Glomerular visceral epithelial cell (primary cell): ENCODE results near the gene ZNF148.

Experiments
- DNase-seq: peaks from one replicate; pipeline ENCODE4 v3.0.0-alpha.2; 2016; ENCODE audit errors: extremely low spot score

Gene ZNF148

DNA sequence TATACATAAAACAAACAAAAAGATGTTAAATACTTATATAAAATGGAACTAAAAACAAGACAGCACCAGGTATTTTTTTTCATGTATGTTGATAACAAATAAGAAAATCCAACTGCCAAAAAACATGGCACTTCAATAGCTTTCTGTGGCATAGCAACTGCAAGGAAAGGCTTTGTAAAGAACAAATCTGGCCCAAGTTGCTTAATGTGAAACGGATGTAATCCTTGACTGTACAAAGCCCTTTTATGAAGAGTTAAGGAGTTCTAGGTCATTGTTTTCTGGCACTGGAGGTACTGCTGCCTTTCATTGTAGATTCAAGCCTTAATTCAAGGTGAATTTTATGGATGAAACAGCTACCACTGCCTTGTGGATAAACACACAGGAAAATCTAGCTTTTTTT lies 93.7 kb downstream of the ZNF148 start:
- DNase-seq: no peak

DNA sequence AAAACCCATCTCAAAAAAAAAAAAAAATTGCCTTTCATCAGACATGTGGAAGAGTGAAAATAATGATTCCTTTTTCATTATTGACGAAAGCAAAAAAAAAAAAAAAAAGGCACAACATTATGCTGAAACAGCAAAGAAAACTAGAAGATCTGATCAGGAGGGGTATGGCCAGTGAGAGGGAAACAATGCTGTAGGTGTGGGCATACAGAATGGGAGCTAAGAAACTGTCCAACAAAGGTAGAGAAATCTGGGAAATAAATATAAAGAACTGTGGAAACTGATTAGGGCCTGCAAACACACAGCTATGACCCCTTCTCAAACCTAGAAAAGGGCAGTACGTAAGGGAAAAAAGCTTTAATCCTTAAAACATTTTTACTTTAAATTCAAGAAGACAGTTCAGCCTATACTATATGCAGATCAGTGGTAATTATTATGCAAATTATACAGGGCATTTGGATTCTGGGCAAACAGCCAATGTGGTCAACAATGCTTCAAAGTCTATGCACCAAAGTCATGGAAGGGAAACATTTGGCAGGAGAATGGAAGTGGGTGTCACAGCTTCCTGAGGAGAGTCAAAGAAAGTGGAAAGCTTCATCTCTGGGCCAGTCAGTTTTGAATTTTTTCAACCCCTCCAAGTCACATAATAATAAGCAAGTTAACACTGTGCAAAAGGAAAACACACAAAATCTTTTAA lies 94.3 kb downstream of the ZNF148 start:
- DNase-seq: peak; percentile 13

DNA sequence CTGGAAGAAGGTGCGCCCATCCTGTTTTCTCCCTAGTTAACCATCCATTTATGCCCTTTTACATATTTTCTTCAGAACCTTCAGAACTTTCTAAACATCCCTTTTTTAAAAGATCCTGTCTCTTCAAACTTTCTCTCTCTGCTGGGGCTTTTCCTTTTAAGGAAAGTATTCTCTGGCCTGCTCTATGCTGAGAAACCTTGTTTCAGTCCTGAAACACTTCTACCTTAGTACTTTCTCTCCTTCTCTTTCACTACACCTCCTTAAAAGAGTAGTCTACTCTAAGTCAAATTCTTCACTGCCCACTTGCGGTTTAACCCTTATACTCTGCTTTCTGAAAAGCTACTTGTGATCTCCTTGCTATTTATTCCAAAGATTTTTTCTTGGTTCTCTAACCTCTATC lies 97.0 kb downstream of the ZNF148 start:
- DNase-seq: no peak

DNA sequence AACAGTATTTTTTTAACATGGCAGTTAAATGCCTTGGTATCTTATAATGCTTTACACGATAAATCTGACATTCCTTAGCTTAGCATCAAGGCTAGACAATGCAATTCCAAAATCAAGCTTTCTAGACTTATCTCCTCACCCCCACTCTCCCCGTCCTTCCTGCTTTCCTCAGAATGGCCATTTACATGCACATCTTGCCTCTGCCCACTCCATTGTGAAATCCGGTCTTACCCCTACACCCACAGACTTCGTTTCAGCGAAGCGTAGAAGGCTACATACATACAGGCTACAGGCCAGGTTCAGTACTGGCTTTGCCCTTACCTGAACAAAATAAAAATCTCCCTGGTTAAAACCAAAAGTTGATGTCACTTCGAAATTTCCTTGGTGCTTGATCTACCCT lies 104.0 kb downstream of the ZNF148 start:
- no peak for DNase-seq

DNA sequence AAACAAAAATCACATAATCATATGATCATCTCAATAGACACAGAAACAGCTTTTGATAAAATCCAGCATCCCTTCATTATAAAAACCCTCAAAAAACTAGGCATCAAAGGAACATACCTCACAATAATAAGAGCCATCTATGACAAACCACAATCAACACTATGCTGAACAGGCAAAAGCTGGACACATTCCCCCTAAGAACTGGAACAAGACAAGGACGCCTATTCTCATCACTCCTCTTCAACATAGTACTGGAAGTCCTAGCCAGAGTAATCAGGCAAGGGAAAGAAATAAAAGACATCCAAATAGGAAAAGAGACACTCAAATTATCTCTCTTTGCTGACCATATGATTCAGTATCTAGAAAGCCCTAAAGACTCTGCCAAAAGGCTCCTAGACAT lies 107.7 kb downstream of the ZNF148 start:
- DNase-seq: no peak

DNA sequence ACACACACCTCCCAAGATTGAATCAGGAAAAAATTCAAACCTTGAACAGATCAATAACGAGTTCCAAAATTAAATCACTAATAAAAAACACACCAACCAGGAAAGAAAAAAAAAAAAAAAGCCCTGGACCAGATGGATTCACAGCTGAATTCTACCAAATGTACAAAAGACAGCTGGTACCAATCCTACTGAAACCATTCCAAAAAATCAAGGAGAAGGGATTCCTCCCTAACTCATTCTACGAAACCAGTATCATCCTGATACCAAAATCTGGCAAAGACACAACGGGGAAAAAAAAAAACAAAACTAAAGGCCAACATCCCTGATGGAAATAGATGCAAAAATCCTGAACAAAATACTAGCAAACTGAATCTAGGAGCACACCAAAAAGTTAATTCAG lies 108.2 kb downstream of the ZNF148 start:
- no peak for DNase-seq

DNA sequence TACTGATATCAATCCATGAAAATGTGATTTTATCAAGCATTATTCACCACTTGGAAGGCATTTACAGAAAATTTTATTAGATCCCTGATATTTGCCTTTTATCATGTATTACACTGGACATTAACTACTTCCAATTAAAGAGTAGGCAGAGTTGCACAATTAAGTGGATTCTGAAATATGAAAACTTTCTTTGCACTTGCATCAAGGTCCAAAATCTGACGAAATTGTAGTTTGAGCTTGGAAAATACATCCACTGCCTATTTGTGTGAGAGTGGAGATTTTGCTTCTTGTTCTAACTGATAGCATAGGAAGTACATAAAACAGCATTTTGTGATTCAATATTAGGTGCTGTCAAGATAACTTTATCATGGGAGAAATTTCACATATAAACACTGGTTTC lies 113.0 kb downstream of the ZNF148 start:
- no peak for DNase-seq

DNA sequence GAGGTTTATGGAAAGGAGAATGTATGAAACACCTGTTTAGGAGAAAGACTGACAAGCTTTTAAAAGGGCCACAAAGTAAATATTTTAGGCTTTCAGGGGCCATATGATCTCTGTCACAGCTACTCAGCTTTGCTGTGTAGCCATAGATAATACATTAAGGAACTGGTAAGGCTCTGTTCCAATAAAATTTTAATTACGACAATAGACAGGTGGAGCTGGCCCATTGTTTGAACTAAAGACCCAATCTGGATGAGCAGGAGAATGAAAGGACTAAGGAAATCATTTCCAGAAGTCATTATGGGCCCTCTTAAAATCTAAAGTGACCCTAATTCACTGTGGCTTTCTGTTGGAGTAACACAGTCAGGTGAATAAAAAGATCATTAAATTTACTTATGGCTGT lies 114.1 kb downstream of the ZNF148 start:
- DNase-seq: no peak

DNA sequence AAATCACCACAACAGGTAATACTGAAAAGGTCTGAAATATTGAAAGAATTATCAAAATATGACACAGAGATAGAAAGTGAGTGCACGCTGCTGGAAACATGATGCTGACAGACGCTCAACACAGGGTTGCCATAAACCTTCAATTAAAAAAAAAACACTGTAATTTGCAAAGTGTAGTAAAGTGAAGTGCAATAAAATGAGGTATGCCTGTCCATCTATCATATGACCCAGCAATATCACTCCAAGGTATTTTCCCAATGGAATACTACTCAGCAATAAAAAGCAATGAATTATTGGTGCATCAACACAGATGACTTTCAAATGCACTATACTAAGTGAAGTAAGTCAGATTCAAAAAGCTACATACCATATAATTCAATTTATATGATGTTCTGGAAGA lies 115.0 kb downstream of the ZNF148 start:
- DNase-seq: no peak

DNA sequence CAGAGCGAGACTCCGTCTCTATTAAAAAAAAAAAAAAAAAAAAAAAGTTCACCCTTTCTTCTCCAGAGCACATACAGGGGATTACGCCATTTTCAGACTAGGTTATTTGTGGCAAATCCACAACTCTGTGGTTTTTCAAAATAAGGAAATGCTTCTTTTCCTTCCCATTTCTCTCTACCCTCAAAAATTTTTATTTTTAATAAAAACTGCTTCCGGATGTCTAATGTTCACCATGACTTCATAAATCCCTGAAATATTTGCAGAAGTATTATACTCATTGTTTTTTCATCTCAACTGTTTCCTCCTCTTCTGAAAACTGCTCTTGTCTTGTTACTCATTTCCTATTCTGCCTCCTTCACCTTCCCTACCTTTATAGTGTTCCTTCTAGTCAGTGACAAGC lies 117.6 kb downstream of the ZNF148 start:
- no peak for DNase-seq

DNA sequence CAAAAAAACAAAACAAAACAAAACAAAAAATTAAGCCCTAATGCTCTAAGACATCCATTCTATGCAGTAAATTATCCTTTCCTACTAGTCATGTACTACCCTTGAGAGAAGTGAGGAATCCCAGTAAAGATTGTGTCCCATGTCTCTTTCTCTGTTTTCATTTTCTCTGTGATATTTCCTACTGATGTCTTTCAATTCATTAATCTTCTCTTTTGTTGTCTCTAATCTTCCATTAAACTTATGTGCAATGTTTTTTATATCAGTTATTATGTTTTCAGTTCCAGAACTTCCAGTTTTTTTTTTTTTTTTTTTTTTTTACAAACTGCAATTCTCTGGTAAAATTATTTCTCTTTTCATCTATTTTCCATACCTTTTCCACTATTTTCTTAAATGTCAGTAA lies 118.5 kb downstream of the ZNF148 start:
- DNase-seq: no peak

DNA sequence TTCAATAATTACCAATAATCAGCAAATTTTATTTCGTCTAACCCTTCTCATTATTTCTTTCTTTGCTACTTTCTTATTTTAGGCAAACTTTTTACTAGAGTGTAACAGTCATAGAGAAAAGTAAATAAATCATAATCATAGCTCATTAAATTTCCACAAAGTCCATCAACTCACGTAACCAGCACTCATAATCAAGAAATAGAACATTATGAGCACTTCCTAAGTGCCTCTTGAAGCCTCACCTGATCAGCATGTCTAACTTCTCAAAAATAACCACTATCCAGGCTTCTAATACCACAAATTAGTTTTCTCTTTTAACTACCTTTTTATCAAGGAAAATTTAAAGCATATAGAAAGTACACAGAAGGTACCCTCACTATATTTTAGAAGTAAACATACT lies 124.2 kb downstream of the ZNF148 start:
- no peak for DNase-seq

DNA sequence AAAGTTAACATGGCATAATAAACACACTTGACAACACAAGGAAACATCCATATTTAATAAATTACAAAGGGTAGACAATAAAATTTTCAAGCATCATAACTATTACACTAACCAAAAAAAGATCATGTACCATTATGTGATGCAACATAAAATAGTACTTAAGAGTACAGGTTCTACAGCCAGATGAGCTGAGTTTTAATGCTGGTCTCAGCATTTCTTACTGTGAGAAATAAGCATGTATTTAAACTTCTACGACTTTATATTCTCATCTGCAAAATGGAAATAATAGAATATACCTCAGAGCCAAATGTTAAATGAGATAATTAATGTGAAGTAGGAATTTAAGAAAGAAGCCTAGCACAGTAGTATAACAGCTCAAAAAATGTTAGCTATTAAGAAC lies 128.9 kb downstream of the ZNF148 start:
- no peak for DNase-seq

DNA sequence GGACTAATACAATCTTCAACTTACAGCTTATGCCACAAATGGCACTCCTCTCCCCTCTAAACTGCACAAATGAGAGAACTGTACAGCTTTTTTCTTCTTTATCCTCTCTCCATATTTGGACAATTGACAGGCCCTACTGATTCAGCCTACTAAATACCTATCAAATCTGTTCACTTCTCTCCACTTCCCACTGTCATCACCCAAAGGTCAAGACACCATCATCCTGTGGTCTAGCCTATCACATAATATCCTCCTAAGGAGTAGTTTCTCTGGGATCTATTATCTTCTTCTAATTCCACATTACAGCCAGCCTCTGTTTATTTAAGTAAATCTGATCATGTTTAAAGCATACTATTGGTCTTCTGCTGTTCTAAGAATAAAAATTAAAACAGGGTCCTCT lies 129.6 kb downstream of the ZNF148 start:
- no peak for DNase-seq

DNA sequence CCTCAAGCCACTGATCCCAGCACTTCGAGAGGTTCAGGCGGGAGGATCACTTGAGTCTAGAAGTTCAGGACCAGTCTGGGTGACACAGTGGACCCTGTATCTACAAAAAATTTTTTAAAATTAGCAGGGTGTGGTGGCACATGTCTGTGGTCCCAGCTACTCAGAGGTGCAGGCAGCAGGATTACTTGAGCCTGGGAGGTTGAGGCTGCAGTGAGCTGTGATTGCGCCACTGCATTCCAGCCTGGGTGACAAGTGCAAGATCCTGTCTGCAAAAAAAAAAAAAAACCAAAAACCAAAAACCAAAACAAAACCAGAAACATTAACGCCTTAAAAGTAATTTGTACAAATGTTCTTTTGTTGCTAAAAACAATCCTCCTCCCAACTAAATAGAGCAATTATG lies 134.6 kb downstream of the ZNF148 start:
- DNase-seq: peak; percentile 26

DNA sequence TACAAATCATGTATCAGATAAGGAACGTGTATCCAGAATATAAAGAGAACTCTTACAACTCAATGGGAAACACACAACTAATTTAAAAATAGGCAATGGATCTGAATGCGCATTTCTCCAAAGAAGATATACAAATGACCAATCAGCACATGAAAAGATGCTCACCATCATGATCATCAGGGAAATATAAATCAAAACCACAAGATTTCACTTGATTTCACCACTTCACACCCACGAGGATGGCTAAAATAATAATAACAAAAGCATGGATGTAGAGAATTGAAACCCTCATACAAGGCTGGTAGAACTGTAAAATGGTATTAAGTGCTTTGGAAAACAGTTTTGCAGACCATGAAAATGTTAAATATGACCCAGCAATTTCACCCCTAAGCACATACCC lies 135.9 kb downstream of the ZNF148 start:
- no peak for DNase-seq

DNA sequence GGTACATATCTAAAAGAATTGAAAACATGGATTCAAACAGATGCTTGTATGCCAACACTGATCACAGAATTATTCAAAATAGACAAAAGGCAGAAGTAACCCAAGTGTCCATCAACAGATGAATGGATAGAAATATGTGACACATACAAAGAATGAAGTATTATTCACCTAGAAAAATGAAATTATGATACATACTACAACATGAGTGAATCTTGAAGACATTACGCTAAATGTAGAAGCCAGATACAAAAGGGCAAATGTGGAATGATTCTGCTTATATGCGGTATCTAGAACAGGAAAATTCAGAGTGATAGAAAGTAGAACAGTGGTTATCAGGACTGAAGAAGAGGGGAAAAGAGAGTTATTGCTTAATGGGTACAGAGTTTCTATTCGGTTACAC lies 136.4 kb downstream of the ZNF148 start:
- DNase-seq: no peak

DNA sequence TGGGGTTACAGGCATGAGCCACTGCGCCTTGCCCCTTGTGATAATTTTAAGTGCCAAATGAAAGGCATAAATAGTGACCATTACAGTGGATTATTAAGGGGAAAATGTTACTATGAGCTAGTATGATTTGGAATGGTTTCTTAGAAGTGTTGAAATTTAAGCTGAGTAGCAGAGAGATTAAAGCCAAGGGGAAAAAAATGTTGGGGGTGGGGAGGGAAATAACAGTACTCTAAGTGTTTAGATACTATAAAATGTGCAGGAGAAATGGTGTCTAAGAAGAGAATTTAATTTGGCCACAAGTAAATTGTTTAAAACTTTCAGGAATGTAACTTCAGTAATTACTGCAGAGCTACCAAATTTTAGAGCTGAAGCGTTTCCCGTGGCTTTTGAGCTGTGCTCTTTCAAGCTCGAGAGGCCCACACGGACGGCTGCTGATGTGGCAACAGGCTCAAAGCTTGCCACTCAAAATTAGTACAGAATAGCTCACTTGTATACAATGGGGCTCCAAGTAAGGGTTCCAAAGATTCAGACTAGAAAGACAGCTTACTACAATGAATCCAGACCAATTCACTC lies 138.7 kb downstream of the ZNF148 start:
- no peak for DNase-seq

DNA sequence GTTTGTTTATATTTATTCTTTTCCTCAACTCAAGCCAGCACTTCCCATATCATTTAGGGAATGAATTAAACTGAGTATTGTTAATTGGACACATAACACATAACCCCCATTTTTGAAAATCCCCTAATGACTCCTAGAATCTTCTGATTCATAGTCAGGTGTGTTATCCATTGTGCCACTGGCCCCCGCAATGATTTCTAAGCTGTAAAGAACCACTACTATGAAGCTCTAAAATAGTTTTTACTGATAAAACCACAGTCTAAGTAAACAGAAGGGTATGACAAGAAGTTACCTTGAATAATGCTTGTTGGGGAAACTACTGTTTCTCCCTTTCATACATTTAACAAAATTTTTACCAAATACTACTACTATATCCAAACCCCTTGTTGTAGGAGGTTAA lies 140.3 kb downstream of the ZNF148 start:
- DNase-seq: no peak

DNA sequence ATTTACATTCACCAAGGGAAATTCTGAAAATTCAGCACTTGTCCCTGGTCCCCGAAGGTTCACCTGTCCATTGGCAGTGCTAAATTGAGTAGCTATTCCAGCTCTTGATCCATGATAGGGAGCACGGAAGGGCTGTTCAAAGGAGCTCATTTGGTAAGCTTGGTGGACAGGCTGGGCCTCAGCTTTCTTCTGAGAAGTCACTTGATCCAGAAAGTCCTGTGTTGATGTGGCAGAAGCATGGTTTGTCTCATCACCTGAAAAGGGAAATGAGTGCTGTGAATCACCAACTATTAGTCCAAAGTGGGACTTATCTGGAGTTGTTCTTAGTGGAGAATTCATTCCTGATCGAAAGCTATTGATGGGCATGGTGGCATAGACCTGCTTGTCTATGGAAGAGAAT lies 142.7 kb downstream of the ZNF148 start:
- no peak for DNase-seq

DNA sequence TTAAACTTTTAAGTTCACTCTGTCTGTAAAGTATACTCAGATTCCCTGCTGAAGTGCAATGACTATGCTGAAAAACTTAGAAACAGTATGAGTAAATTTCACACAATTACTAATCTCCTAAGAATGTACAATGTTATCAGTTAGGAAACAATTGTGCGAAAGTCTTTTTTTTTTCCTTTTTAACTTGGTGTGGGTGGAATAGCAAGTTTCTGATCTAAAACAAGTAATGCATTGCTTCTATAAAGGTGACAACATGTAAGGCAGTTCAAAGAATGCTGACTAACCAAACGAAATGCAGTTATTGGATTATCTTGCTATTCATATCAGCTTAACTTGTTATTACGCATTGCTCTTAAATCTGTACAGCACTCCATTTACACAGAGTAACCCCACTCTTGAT lies 143.2 kb downstream of the ZNF148 start:
- peak; percentile 32 for DNase-seq

DNA sequence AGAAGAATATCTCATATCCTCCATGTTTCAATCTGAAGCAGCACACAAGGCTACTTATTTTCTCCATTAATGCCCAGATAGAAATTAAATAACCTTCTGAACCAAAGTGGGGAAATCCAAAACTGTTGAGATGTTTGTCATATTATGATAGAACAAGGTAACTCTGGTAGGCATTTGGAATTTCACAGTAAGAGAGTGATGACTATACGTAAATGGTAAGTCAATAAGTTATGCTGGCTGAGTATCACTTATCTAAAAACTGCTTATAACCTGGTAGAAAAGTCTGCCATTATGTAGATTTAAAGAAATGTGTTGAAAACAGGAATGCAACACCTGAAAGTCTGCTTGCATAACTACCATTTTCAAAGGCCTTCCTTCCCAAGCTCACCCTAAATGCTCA lies 145.4 kb downstream of the ZNF148 start:
- no peak for DNase-seq

DNA sequence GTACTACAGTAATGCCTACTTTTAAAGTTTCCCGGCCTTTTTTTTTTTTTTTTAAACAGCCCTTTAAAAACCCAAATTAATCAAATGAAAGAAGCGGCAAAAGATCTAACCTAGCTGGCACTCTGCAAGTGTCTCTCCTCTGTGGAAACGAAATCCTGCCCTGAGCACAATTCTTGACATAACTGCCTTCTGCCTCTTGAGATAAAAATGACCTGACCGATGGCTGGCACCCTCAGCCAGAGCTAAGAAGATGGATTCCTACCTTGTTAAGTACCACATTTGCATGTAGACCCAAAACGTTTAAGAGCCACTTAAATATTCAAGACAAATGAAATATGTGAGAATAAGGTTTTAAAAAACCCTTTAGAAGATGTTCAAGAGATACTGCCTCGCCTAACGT lies 146.0 kb downstream of the ZNF148 start:
- DNase-seq: no peak

DNA sequence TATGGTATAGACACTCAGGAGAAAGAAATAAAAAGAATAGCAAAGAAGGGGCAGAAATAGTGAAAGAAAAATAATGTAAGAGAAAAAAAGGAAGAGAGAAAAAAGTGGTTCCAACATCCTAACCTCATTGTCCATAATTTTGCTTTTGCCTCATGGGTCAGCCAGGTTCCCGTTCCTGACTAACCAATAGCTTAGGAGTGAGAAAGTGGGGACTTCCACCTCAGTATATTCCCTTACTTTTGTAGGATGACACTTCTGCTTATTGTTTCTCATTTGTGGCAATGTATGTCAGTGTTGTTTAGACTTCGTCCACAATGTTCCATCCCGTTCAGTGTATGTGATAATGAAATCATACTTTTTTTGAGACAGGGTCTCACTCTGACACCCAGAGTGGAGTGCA lies 153.3 kb downstream of the ZNF148 start:
- DNase-seq: no peak
